ENCODE measurements around the gene FAM180A.
"Not testable (repeated sequence)": the region's sequence is repeated elsewhere in the genome, so short reads cannot be mapped to it uniquely, and the experiment has no call there.

Gene FAM180A

DNA sequence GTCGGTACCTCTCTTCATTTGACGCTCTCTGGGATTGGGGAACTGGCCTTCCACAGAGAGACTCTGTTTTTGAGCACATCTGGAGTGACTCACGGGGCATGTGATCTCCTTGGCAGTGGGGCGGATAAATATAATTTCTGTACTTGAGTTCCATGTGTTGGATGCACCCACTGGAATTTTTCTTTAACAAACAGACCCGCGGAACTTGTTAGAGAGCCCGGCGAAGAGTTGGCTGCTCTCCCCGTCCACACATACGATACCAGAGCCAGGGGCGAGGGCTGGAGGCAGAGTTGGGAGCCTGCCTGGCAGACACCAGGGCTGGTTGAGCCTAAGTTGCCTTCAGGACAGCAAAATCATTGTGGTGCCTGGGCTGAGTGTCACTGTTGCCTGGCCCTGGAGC is at the start of gene FAM180A:
FAM180A (minus strand) TSS at position 44 of the 400 bp plus-strand sequence. CDS start 233 bp downstream, outside the sequence.
- DNase-seq (ENCODE audit: low spot score) = no peak

DNA sequence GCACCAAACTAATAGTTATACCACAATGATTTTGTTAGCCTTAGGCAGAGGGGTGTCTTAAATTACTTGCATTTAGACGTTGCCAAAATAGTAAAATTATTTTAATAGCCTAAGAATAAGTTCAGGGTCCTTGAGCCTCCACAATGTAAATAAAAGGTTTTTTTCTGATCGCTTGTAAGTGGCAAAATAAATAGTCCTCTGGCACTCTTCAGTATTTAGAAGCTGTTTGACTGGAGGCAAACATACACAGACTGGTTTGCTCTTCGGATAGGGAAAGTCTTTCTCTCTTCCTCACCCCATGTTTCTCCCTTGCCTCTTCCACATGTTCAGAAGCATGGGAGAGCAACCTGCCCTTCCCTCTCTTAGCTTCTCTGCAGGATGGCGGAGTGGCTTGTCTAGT is 49.5 kb upstream of the FAM180A start:
- no peak for DNase-seq (ENCODE audit: low spot score)

DNA sequence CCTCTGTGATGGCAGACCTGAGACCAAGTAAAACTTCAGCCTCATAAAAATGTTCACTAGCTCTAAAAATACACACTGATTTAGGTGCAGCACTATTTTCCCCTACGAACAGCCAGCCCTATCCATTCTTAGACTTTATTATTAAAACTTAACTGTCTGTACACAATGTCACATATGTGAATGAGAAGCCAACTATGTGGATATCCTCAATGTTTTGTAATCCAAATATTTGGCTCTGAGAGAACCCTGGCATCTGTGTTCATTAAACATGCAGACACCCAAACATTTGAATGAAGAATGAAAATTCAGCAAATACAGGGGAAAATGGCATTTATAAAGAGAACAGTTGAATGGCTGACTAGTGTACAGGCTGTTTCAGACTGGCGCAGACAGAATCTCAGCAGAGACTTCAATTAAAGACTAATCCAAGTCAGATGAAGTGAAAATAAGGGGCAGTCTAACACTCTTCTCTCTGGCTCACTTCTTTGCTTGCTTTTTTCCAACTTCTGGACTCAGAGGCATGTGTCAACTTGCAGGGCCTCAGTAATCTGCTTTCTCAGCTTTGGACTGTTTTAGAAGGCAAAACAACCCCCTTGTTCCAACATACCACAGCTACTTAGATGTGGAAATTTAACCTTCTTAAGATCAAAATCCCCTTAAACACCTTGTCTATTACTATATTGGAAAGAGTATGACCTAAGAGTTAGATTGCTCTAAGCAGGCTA is 47.4 kb upstream of the FAM180A start:
- no peak for DNase-seq (ENCODE audit: low spot score)

DNA sequence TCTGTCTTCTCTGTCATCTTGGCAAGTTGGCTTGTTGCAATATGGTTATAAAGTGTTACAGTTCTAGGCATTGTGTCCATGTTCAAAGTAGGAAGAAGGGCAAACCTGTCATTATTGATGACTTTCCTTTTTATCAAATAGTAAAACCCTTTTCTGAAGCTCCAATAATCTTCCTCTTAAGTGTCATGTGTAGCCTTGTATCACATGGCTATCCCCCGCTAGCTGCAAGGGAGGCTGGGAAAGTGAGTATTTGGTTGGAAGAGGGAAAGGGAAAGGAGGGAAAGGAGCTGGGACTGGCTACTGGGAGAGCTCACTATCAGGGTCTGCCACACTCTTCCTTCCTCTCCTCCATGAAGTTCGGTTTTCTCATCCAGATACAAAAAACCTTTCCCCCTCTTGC is 45.2 kb upstream of the FAM180A start:
- no peak for DNase-seq (ENCODE audit: low spot score)

DNA sequence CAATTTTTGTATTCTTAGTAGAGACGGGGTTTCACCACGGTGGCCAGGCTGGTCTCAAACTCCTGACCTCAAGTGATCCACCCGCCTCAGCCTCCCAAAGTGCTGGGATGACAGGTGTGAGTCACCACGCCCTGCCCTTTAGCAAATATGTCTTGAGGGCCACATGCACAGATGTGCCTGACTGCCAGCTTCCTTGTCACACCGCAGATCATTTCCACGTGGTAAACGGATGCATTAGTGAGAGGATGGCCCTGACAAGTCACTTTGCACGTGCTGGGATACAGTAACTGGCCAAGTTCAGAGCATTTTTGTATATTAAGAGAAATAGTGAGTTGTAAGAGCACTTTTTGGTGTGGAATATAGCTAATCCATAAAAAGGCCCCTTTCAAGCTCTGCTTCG is 44.3 kb upstream of the FAM180A start:
- no peak for DNase-seq (ENCODE audit: low spot score)

DNA sequence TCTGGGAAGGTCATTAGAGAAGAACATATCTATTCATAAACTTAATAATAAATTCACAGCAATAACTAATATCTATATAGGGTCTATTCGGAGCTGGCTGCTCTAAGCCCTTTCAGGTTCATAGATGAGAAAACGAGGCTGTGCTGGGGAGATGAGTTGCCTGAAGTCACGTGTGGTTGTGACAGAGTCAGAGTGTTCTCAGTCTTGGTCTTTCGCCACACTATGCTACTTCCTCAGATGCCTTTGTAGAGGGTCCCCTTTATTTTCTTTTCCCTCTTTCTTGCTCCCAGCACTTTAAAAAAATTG is 43.7 kb upstream of the FAM180A start:
- no peak for DNase-seq (ENCODE audit: low spot score)

DNA sequence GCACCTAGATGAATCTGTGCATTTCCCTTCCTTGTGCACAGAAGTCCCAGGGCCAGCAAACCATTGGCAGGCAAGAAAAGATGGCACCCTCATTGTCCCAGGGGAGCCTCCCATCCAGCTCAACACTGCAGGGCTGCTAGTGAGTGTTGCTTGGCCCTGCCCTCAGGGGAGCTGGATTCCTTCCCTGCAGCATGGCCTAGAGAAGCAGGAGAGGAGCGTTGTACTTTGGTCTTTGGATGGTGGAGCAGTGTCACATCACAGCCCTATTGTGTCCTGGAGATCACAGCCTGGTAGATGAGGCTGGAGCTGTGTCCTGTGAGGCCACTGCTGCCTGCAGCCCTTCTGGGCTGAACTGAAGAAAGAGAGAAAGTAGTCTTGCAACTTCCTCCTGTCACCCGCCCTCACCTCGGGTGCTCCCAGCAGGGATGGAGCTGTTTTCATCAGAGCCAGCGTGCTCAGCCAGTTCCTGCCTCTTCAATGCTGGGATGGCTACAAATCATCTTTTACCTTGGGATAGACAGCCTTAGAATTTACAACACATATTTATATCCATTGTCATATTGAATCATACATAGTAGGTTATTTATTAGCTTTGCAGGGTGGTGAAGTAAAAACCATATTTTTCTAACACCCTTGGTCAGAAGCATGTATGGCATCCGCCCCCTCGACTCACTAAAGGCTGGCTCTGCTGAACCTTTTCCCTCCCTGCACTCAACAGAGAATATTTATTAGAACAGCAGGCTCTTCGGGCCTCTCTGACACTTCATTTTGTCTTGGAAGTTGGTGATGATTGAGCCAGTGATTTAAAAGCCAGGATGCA is 43.1 kb upstream of the FAM180A start:
- DNase-seq (ENCODE audit: low spot score) = no peak

DNA sequence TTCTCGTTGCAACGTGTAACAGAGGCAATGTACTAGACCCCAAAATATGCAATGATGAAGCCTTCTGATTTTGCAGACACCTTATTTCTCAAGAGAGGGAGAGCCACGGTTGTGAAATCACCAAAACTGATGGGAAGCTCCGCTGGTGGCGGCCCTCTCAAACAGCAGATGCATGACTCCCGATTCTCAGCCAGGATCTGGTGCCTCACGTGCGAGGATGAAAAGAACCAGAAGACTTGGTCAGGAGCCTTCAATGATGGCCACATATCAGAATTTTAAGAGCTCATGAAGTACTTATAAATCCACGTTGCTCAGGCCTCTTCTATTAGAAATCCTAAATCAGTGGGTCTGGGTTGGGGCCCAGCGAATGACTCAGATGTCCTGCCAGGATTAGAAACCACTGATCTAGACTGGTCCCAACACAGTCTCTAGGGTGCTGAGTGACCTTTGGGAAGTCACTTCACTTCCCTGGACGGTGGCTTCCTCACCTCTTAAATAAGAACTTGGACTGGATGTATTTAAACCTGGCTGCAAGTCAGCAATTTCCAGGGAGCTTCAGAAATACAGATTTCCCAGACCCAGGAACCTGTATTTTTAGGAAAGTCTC is 41.9 kb upstream of the FAM180A start:
- DNase-seq (ENCODE audit: low spot score) = no peak

DNA sequence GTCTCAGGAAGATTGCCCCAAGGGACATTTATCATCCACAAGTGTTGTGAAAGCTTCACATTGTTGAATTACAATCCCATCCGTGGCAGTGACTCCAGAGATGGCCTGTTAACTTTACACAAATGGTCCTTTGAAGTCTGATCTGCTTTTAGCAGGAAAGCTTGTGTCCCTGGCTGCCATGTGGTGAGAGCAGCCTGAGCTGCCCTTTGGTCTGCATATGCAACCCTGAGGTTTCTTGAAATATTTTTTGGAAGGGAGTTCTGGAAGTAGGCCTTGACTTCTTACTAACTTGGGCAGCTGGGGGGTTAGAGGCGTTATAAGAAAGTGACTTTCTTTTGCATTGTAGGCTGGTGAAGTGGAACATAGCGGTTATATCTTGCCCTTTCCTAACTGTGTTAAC is 41.3 kb upstream of the FAM180A start:
- no peak for DNase-seq (ENCODE audit: low spot score)

DNA sequence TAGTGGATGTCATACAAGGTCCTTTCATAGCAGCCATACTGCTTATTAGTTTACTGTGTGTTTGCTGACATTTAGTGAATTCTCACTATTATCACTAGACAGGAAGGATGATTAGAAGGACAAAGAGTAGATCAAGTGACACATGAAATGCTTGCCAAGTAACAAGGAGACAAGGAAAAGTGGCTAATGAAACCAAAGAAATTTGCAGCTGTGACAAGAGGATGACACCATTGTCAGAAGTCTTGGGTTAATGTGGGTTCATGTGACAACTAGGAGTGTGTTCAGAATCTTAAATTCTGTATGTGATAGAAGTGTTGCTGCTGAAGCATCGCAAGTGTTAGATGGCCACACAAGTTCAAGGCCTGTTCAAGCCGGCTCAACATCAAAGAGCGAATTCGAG is 40.8 kb upstream of the FAM180A start:
- DNase-seq (ENCODE audit: low spot score) = no peak

DNA sequence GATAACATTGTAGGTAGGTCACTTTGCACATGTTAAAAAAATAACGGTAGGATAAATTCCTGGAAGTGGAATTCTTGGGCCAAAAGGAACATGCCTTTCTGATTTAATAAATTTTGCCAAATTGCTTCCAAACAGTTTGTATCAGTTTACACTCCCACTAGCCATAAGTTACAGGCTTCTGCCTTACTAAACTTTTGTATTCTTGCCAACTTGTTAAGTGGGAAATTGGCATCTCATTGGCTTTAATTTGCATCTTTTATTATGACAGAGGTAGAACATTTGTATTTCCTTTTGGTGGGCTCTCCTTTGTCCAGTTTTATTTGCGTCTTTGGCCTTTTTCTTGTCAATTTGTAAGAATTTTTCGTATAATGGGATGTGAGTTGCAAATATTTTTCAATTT is 38.3 kb upstream of the FAM180A start:
- DNase-seq (ENCODE audit: low spot score) = no peak

DNA sequence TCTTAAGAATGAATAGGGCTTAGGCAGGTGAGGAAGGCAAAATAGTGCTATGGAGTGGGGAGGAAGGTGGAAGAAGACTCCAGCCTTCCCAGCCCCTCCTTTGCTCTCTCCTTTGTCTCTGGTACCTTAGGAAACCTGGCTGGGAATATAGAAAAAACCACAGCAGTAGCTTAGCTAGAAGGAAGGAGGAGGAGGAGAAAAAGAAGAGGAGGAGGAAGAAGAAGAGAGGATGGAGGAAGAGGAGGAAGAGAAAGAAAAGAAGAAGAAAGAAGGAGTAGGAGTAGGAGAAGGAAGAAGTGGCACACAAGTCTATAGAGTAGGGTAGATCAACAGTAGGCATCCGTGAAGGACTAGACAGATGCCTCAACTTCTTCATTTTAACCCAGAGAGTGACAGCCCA is 36.5 kb upstream of the FAM180A start:
- no peak for DNase-seq (ENCODE audit: low spot score)

DNA sequence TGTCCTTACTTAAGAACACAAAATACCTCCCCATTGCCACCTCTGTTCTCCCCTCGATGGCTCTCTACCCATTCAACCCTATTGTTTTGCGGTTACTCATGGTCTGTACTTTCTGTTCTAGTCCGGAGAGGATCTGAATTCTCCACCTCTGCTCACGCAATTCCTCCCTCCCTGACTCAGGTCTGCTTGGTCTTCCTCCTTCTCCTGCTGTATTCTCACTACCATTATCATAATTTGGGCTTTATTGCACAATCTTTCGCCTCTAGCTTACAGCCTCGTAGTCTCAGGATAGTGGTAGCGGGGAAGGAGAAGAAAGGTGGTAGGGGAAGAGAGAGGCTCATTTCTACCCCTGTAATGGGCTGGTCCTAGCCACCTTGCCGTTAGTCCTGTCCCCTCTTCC is 35.4 kb upstream of the FAM180A start:
- DNase-seq (ENCODE audit: low spot score) = no peak

DNA sequence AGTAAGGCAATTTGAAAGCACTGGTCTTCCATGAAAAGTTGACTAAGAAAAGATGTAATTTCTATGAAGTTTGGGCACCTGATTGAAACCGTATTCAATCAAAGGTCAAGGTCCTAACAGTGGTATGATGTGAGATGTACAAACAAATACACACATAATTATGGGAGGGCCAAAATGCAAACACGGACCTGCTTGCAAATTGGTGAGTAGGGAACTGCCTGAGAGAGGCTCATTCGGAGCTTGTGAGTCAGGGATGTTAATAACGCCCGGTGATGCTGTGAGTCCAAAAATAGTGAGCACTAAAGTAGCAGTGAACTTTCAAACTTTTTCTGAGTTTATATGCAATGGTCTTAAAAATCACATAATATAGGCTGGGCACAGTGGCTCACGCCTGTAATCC is 34.2 kb upstream of the FAM180A start:
- no peak for DNase-seq (ENCODE audit: low spot score)

DNA sequence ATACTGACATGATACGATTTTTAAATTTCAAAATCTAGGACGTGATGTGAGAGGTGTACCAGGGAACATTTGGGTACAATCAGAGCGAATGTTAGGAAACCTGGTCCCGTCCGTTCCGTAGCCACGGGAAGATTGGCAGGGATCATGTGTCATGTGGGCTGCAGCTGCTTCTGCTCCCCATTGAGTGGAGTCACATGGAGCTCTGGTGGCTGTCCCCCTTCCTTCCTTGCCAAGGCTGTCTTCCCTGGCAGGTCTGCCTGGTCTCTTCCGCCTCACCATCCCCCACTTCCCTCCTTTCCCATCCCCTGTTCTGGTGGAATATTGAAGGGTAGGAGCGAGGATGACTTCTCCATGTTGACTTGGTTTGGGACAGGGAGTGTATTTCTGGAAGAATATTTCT is 33.8 kb upstream of the FAM180A start:
- DNase-seq (ENCODE audit: low spot score) = no peak

DNA sequence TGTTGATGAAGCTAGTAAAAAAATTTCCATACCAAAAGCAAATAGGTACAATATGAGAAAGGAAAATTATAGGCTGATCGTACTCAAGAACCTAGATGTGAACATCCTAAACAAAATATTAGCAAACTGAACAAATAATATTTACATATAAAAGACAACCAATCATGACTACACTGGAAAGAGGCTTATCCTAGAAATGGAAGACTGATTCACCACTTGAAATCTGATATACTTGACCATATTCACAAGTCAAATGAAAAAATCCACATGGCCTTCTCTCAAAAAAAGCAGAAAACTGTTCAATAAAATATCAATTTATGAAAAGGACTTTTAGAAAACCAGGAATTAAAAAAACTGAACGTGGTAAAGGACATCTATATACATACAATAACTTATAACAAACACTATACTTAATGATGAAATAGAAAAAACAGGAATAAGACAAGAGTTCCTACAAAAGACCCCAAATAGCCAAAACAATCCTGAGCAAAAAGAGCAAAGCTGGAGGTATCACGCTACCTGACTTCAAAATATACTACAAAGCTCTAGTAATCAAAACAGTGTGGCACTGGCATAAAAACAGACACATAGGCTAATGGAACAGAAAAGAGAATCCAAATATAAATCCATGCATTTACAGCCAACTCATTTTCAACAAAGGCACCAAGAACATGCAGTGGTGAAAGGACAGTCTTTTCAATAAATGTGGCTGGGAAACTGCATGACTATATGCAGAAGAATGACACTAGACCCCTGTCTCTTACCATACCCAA is 29.2 kb upstream of the FAM180A start:
- no peak for DNase-seq (ENCODE audit: low spot score)

DNA sequence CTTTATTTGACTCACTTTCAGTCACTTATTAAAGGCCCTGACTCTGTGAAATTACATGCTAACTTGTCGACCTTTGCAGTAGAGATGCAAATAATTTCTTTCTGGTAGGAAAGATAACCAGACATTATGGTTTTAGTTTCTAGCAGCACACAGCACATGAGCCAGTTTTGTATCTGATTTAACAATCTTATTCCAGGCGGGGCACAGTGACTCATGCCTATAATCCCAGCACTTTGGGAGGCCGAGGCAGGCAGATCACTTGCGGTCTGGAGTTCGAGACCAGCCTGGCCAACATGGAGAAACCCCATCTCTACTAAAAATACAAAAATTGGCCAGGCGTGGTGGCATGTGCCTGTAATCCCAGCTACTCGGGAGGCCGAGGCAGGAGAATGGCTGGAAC is 27.3 kb upstream of the FAM180A start:
- DNase-seq (ENCODE audit: low spot score) = not testable (repeated sequence)

DNA sequence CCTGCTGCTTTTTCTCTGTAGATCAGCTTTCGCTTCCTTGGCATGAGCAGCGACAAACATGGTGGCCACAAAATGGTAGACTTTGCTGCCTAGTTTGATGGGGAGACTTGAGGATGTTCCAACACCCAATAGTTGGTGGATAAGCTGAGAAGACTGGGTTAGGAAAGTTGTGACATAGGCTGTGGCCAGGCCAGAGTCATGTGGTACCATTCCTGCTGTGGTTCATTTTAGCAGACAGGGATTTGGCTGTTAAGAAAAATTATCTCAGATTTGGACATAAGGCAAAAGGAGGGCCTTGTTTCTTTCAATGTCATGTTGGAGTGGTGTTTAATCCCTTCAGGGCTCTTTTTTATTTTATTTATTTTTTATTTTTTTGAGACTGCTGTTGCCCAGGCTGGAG is 26.6 kb upstream of the FAM180A start:
- no peak for DNase-seq (ENCODE audit: low spot score)

DNA sequence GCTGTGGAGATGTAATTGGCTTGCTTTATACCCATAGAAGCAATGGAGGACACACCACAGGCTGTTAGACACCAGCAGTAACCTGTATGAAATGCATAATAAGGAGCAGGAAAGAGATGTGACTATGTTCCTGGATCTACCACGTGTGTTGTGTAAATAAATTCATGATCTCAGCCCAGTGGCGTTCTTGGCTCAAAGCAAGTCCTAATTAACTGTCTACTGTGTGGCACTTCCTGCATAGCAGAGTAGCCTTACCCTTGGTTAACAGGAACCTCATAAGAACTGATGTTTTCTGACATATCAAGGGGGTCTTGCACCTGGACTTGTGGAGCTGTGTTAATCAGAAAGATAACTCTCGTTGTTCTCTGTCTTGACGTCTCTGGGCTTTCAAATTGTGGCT is 25.7 kb upstream of the FAM180A start:
- peak; percentile 87 for DNase-seq (ENCODE audit: low spot score)

DNA sequence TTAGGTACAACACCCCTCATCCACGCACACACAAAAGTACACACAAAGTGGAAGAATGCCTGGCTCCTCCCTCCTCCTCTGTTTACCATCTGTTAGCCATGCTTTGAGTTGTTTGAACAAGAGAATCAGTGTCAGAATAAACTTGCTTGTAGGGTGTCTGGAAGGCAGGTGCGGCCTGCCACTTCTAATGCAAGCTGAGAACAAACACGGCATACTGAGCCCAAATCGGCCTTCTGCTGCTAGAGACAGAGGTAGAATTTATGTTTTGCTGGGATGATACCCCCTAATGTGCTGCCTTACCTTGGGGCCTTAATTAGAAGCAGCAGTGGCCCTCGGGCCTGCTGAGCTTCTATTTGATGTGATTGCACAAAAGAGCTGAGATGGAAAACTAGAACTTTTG is 24.9 kb upstream of the FAM180A start:
- DNase-seq (ENCODE audit: low spot score) = no peak

DNA sequence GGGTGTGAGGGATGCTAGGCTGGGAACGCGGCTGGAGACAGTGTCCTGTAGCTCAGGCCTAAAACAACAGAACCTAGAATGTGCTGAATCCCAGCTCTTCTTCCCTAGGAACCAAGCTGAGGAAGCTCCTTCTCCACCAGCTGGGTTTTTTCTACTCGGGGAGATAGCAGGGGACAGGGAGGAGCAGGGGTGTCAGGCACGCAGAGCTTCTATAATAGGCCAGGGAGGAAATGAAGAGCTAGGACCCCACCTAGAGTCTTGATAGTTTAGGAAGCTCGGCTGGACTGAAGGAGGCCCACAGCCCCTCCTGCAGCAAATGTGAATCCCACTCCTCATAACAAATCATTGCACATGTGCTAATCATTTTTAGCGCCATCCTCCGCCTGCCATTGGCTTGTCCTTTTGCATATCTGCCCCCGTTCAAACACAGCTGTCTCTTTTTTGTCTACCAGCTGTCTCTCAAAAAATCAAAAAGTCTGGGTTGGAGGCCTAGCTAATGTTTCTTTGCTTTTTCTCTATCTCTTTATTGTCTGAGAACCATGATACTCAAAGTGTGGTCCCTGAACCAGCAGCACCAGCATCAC is 24.1 kb upstream of the FAM180A start:
- DNase-seq (ENCODE audit: low spot score) = no peak

DNA sequence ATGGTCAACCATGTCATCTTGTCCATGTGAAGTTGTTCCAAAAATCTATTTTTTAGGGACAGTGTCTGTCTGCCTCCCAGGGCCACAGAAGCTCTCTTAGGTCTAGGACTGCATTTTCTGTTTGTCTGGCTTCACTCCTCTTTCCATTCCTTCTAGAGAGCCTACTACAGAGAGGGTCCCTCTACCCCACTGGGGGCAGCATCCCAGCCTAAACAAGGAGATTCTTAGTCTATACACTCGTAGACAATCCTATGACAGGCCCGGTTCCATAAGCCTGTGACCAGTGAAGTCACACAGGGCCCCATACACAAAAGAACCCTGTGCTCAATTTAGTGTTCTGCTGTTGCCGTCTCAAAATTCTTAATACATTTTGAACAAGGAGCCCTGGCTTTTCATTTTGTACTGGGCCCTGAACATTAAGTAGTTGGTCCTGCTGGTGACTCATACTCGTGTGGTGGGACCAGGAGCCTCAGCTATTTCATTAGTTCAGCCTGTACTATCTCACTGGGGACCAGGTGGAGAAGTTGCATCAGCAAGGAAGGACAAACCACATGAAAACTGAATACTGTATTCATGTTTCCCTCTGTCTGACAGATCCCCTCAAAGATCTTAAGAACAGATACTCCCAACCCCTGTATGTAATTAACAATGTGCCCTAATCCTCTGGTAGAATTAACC is 23.5 kb upstream of the FAM180A start:
- DNase-seq (ENCODE audit: low spot score) = peak; percentile 39
